ENCODE data around the gene PCNX1. TPM values are rescaled to one million over a fixed set of nuclear protein-coding genes. Genes with fewer than 3 reads are reported as not detected.

Gene PCNX1
- total and polyA plus RNA-seq, 2 of the 4 experiments (the other 2 are of a cell fraction): 15.0 to 43.7 TPM

- intact Hi-C loops (cut with micrococcal nuclease): no loop called here
- H2BK120ac ChIP-seq (ENCODE audit: low read depth, low read length): no peak overlapping the region
- no peak overlapping the region for H2AK9ac ChIP-seq (replicated peaks; ENCODE audit: low read depth, low read length, poor library complexity)
- no peak overlapping the region for H2AFZ ChIP-seq (replicated peaks; ENCODE audit: low read length, poor library complexity)
- peak; percentile 6 for DNase-seq
- no peak overlapping the region for H3K14ac ChIP-seq (replicated peaks; ENCODE audit: low read depth, low read length)
- no peak overlapping the region; the same call in 1 of the 2 replicates for H3K23ac ChIP-seq (ENCODE audit: low read depth, low read length)
- H3K36me3 ChIP-seq (ENCODE audit: control insufficient read depth, insufficient read depth, low read length): peaks cover 3% of the 10 kb centered on the region
- ChIA-PET CTCF (no interaction called here), POLR2A (ENCODE audit: unreplicated experiment) (no interaction called here)
- H4K20me1 ChIP-seq (ENCODE audit: insufficient read depth, low read length): no peaks in the 10 kb centered on the region; the same call in 1 of the 2 replicates
- no peak overlapping the region for H2BK5ac ChIP-seq (ENCODE audit: low read depth, low read length, poor library complexity, severe bottlenecking)
- H3K9me3 ChIP-seq (ENCODE audit: control insufficient read depth, insufficient read depth, low read length): no peaks in the 10 kb centered on the region
- H4K8ac ChIP-seq (ENCODE audit: low read depth in 2 of 2, low read length in 2 of 2): no peak overlapping the region
- no peak overlapping the region for H2AK5ac ChIP-seq (ENCODE audit: low read depth, low read length)
- H3K18ac ChIP-seq (ENCODE audit: low read depth, low read length): no peak overlapping the region
- no peaks in the 10 kb centered on the region for H3K27me3 ChIP-seq (ENCODE audit: control insufficient read depth, insufficient read depth, low read length)
- no peak overlapping the region for H4K91ac ChIP-seq (ENCODE audit: insufficient read depth, low read depth, low read length)
- H3K9me1 ChIP-seq (ENCODE audit: insufficient read depth, low read length): peaks cover 3% of the 10 kb centered on the region
- TF ChIP-seq MAZ (IDR thresholded peaks at IDR 0.05; ENCODE audit: borderline replicate concordance, low read depth, low read length) (no peak), CEBPB (IDR thresholded peaks at IDR 0.05; ENCODE audit: low read depth, low read length) (no peak), SMC3 (IDR thresholded peaks at IDR 0.05; ENCODE audit: low read depth, low read length) (no peak), CTCF (conservative IDR thresholded peaks at IDR 0.05; ENCODE audit: low read depth, low read length) (no peak), FOS (IDR thresholded peaks at IDR 0.05; ENCODE audit: low read depth, low read length) (no peak), RCOR1 (IDR thresholded peaks at IDR 0.05; ENCODE audit: insufficient replicate concordance, low read length) (no peak), CHD1 (IDR thresholded peaks at IDR 0.05; ENCODE audit: low read depth, low read length) (no peak), NFE2L2 (IDR thresholded peaks at IDR 0.05; ENCODE audit: low read depth, low read length) (no peak), RFX5 (IDR thresholded peaks at IDR 0.05; ENCODE audit: low read depth, low read length) (no peak), USF2 (IDR thresholded peaks at IDR 0.05; ENCODE audit: low read depth, low read length) (no peak), BHLHE40 (IDR thresholded peaks at IDR 0.05; ENCODE audit: low read depth, low read length) (no peak), POLR2A (IDR thresholded peaks at IDR 0.05; ENCODE audit: low read depth, low read length) (no peak), MAFK (IDR thresholded peaks at IDR 0.05; ENCODE audit: low read depth, low read length) (no peak), MXI1 (IDR thresholded peaks at IDR 0.05; ENCODE audit: borderline replicate concordance, low read depth, low read length) (no peak)
- H3K79me1 ChIP-seq (ENCODE audit: low read depth in 1 of 2, low read length in 2 of 2): peaks cover 0 to 8% of the 10 kb centered on the region in 2 experiments; a peak in 2 of 4 replicates
- in situ Hi-C loops (cut with MboI; ENCODE audit: low sequenced_read_pairs): no loop called here
- no TSS peak for BruUV-seq (replicated peaks)
- dilution Hi-C loops (cut with HindIII; ENCODE audit: low sequenced_read_pairs, unreplicated experiment): no loop called here
- no peaks in the 10 kb centered on the region for H3K4me1 ChIP-seq (ENCODE audit: control insufficient read depth, insufficient read depth, low read length)
- H4K5ac ChIP-seq (ENCODE audit: low read depth, low read length): no peak overlapping the region
- H3K27ac ChIP-seq (ENCODE audit: insufficient read depth, low read length): no peak overlapping the region
- no peak overlapping the region for H2BK15ac ChIP-seq (ENCODE audit: low read depth, low read length)
- H2BK20ac ChIP-seq (ENCODE audit: low read depth, low read length): no peak overlapping the region
- H3K4ac ChIP-seq (ENCODE audit: low read depth, low read length): no peak overlapping the region
- no CpG with 5 or more reads among the region's 3 CpGs for WGBS, 2 experiments (ENCODE audit: extremely low coverage in 2 of 2, insufficient read length in 1 of 2)
- no peak overlapping the region for H3K9ac ChIP-seq (ENCODE audit: low read depth, low read length)
- no peak overlapping the region for H3K4me3 ChIP-seq (ENCODE audit: insufficient read depth, low read depth, low read length)
- no peak overlapping the region for H3K4me2 ChIP-seq (ENCODE audit: low read depth, low read length)
- ATAC-seq (ENCODE audit: low read depth): no peak
- H3K56ac ChIP-seq (ENCODE audit: extremely low read depth, insufficient read depth, low read length): no peak overlapping the region
Measured at GRCh38 chr14:70995671-70996070, 88.4 kb downstream of the PCNX1 start.
